D721Med (cell line): ENCODE results near the gene SIK3.

Source experiments
- DNase-seq: peaks from one replicate; pipeline ENCODE4 v3.0.0; 2011; ENCODE audit warnings: low spot score; ENCODE audit not compliant: insufficient read length
- FAIRE-seq: peaks from 2 replicates; lab custom pipeline; 2011; peaks lifted over from hg19 to GRCh38; lab: Jason Lieb, UNC
- CTCF ChIP-seq: IDR thresholded peaks from 2 replicates; pipeline ENCODE4 v1.5.1; 2012; ENCODE audit warnings: mild to moderate bottlenecking, control low read depth; ENCODE audit not compliant: insufficient read depth; ENCODE audit errors: missing control alignments

SIK3 gene

GRCh38 chr11:116874251-116874650 lies 224.0 kb downstream of the SIK3 start:
- DNase-seq, result no peak
- no peak for FAIRE-seq
- TF ChIP-seq CTCF, result no peak

GRCh38 chr11:116873381-116873780 lies 224.8 kb downstream of the SIK3 start:
- FAIRE-seq, result no peak
- no peak for DNase-seq
- no peak for TF ChIP-seq CTCF

GRCh38 chr11:116871248-116871647 lies 227.0 kb downstream of the SIK3 start:
- FAIRE-seq (no peak), DNase-seq (no peak)
- no peak for TF ChIP-seq CTCF

- DNase-seq, result no peak
- no peak for TF ChIP-seq CTCF
- no peak for FAIRE-seq
These were observed 228.2 kb downstream of the SIK3 start for GRCh38 chr11:116870054-116870453.

- FAIRE-seq, result no peak
- TF ChIP-seq CTCF, result no peak
- DNase-seq, result no peak
These were observed 228.6 kb downstream of the SIK3 start for GRCh38 chr11:116869610-116870009.

- no peak for TF ChIP-seq CTCF
- DNase-seq, result no peak
- FAIRE-seq, result no peak
These were observed 230.2 kb downstream of the SIK3 start for GRCh38 chr11:116868066-116868465.

- no peak for FAIRE-seq
- TF ChIP-seq CTCF, result no peak
- DNase-seq, result no peak
These were observed 230.6 kb downstream of the SIK3 start for GRCh38 chr11:116867619-116868018.
